ENCODE data around the gene SMCO1.

GRCh38 chr3:196499807-196500524 is 15.2 kb downstream of the SMCO1 start:
- no peak for TF ChIP-seq SUZ12 (IDR thresholded peaks at IDR 0.05; ENCODE audit: extremely low read depth, insufficient read depth, insufficient read length)
- no peak for TF ChIP-seq YY1 (IDR thresholded peaks at IDR 0.05; ENCODE audit: insufficient read depth, insufficient read length)
